Loucy (cell line): ENCODE results near the gene ATXN7L1.

Source experiments
- EZH2phosphoT487 ChIP-seq: fragments of 200-600 bp; IDR thresholded peaks from 2 replicates; pipeline ENCODE4 v1.6.1; 2018; ENCODE audit warnings: antibody characterized with exemption, mild to moderate bottlenecking, moderate library complexity, borderline replicate concordance
- TF ChIP-seq, protein P1 (sequence below): fragments of 200-600 bp; sonication (generic); conservative IDR thresholded peaks from 2 replicates; pipeline ENCODE4 v1.5.1; 2014; ENCODE audit warnings: mild to moderate bottlenecking, antibody characterized with exemption, low read length

DNA sequence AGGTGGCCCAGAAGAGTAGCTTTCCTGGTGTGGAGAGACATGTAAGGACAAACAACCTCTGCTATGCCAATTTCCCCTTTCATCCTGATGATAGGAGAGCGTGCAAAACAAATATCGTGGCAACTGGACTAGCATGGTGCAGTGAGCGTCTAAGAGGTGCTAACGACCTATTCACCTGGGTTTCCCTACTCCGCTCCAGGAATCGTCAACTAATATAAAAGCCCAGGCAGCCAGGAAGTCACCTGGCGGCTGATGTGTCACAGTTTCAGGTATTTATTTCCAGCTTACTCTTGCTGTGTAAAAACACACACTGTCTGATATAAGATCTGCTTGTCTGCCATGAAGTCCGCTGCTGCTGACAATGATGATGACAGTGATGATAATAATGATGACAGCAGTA lies 238.6 kb downstream of the ATXN7L1 start:
- TF ChIP-seq, protein P1, sequence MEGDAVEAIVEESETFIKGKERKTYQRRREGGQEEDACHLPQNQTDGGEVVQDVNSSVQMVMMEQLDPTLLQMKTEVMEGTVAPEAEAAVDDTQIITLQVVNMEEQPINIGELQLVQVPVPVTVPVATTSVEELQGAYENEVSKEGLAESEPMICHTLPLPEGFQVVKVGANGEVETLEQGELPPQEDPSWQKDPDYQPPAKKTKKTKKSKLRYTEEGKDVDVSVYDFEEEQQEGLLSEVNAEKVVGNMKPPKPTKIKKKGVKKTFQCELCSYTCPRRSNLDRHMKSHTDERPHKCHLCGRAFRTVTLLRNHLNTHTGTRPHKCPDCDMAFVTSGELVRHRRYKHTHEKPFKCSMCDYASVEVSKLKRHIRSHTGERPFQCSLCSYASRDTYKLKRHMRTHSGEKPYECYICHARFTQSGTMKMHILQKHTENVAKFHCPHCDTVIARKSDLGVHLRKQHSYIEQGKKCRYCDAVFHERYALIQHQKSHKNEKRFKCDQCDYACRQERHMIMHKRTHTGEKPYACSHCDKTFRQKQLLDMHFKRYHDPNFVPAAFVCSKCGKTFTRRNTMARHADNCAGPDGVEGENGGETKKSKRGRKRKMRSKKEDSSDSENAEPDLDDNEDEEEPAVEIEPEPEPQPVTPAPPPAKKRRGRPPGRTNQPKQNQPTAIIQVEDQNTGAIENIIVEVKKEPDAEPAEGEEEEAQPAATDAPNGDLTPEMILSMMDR = no peak
- no peak for TF ChIP-seq EZH2phosphoT487
